Astrocyte (in vitro differentiated cells and primary cell): ENCODE results near the gene CDH18. TPM values are rescaled to one million over a fixed set of nuclear protein-coding genes. Genes with fewer than 3 reads are reported as not detected.
A peak's percentile ranks its signal among the peaks of the same experiment; 100 is the strongest.

Source experiments
- DNase-seq: peaks from one replicate; pipeline ENCODE4 v3.0.0-alpha.2; 2010; ENCODE audit warnings: low read depth
- FAIRE-seq: peaks from 2 replicates; lab custom pipeline; 2011; peaks lifted over from hg19 to GRCh38; lab: Jason Lieb, UNC
- H2AFZ ChIP-seq: 2 replicates; pipeline ENCODE4 v1.6.0; 2012; ENCODE audit warnings: low read depth, low read length, inconsistent platforms
- H3K27ac ChIP-seq: 2 replicates; pipeline ENCODE4 v1.5.1; 2011; ENCODE audit warnings: low read depth, low read length, inconsistent platforms
- H3K27me3 ChIP-seq: 2 replicates; pipeline ENCODE4 v1.6.0; 2011; ENCODE audit warnings: low read length, inconsistent platforms; ENCODE audit not compliant: insufficient read depth
- H3K36me3 ChIP-seq: 2 replicates; pipeline ENCODE4 v1.5.1; 2011; ENCODE audit warnings: low read length, inconsistent platforms; ENCODE audit not compliant: insufficient read depth
- H3K4me1 ChIP-seq: 2 replicates; pipeline ENCODE4 v1.5.1; 2011; ENCODE audit warnings: low read length, inconsistent platforms; ENCODE audit not compliant: insufficient read depth
- H3K4me2 ChIP-seq: 2 replicates; pipeline ENCODE4 v1.6.0; 2012; ENCODE audit warnings: low read length, inconsistent platforms
- H3K4me3 ChIP-seq: 2 replicates; pipeline ENCODE4 v1.5.1; 2011; ENCODE audit warnings: low read depth, mild to moderate bottlenecking, low read length, inconsistent platforms; ENCODE audit not compliant: insufficient read depth
- H3K79me2 ChIP-seq: 2 replicates; pipeline ENCODE4 v1.6.0; 2012; ENCODE audit warnings: mild to moderate bottlenecking, low read length, inconsistent platforms; ENCODE audit not compliant: insufficient read depth
- H3K9ac ChIP-seq: 2 replicates; pipeline ENCODE4 v1.6.0; 2012; ENCODE audit warnings: mild to moderate bottlenecking, low read length, inconsistent platforms
- H3K9me3 ChIP-seq: 2 replicates; pipeline ENCODE4 v1.5.1; 2012; ENCODE audit warnings: low read depth, mild to moderate bottlenecking, low read length, inconsistent platforms; ENCODE audit not compliant: insufficient read depth
- H4K20me1 ChIP-seq: 2 replicates; pipeline ENCODE4 v1.6.0; 2012; ENCODE audit warnings: low read length, inconsistent platforms; ENCODE audit not compliant: insufficient read depth
- H3K27ac Mint-ChIP-seq: one replicate; pipeline ENCODE4 v1.8.0; 2021; ENCODE audit warnings: mild to moderate bottlenecking, mixed read lengths; ENCODE audit not compliant: unreplicated experiment
- H3K27me3 Mint-ChIP-seq: one replicate; pipeline ENCODE4 v1.8.0; 2021; ENCODE audit warnings: low read depth, mixed read lengths; ENCODE audit not compliant: unreplicated experiment
- H3K36me3 Mint-ChIP-seq: one replicate; pipeline ENCODE4 v1.8.0; 2021; ENCODE audit warnings: low read depth, mixed read lengths; ENCODE audit not compliant: unreplicated experiment
- H3K4me1 Mint-ChIP-seq: one replicate; pipeline ENCODE4 v1.8.0; 2021; ENCODE audit warnings: low read depth, mixed read lengths; ENCODE audit not compliant: unreplicated experiment
- H3K4me3 Mint-ChIP-seq: one replicate; pipeline ENCODE4 v1.8.0; 2021; ENCODE audit warnings: mild to moderate bottlenecking, moderate library complexity, mixed read lengths; ENCODE audit not compliant: unreplicated experiment
- H3K9me3 Mint-ChIP-seq: one replicate; pipeline ENCODE4 v1.8.0; 2021; ENCODE audit warnings: mild to moderate bottlenecking, mixed read lengths; ENCODE audit not compliant: unreplicated experiment
- EZH2 ChIP-seq: IDR thresholded peaks from 2 replicates; pipeline ENCODE4 v1.6.1; 2012; ENCODE audit warnings: mild to moderate bottlenecking, low read length, inconsistent platforms; ENCODE audit not compliant: insufficient read depth
- total RNA-seq: library from RNA; stranded (reverse); gene quantifications from 2 replicates; pipeline ENCODE4 v1.2.1, GENCODE V29; 2021
- TF ChIP-seq, protein P1 (sequence below): IDR thresholded peaks from 2 replicates; pipeline ENCODE4 v1.5.1; 2011; ENCODE audit warnings: low read depth, mild to moderate bottlenecking, inconsistent platforms, low read length, moderate library complexity; ENCODE audit not compliant: insufficient read depth

The CDH18 gene
- total RNA-seq, 1 donor from 2014 or later = not detected

GRCh38 chr5:19739671-19740070 lies 248.3 kb downstream of the CDH18 start:
- H3K4me2 ChIP-seq = no peak overlapping the region
- TF ChIP-seq, protein P1, sequence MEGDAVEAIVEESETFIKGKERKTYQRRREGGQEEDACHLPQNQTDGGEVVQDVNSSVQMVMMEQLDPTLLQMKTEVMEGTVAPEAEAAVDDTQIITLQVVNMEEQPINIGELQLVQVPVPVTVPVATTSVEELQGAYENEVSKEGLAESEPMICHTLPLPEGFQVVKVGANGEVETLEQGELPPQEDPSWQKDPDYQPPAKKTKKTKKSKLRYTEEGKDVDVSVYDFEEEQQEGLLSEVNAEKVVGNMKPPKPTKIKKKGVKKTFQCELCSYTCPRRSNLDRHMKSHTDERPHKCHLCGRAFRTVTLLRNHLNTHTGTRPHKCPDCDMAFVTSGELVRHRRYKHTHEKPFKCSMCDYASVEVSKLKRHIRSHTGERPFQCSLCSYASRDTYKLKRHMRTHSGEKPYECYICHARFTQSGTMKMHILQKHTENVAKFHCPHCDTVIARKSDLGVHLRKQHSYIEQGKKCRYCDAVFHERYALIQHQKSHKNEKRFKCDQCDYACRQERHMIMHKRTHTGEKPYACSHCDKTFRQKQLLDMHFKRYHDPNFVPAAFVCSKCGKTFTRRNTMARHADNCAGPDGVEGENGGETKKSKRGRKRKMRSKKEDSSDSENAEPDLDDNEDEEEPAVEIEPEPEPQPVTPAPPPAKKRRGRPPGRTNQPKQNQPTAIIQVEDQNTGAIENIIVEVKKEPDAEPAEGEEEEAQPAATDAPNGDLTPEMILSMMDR = no peak
- no peak for TF ChIP-seq EZH2
- H3K9me3 ChIP-seq = no peaks in the 10 kb centered on the region
- no peak overlapping the region for H3K9ac ChIP-seq
- Mint-ChIP-seq H3K36me3 (no peaks in the 10 kb centered on the region), H3K27me3 (no peaks in the 10 kb centered on the region), H3K4me1 (no peaks in the 10 kb centered on the region), H3K27ac (no peak overlapping the region), H3K4me3 (no peak overlapping the region), H3K9me3 (no peaks in the 10 kb centered on the region)
- no peak overlapping the region for H3K27ac ChIP-seq
- H3K4me3 ChIP-seq = no peak overlapping the region
- H3K79me2 ChIP-seq = no peaks in the 10 kb centered on the region
- no peaks in the 10 kb centered on the region for H3K4me1 ChIP-seq
- DNase-seq (no peak), FAIRE-seq (no peak)
- H4K20me1 ChIP-seq = no peaks in the 10 kb centered on the region
- no peaks in the 10 kb centered on the region for H3K27me3 ChIP-seq
- no peak overlapping the region for H2AFZ ChIP-seq
- H3K36me3 ChIP-seq = no peaks in the 10 kb centered on the region

DNA sequence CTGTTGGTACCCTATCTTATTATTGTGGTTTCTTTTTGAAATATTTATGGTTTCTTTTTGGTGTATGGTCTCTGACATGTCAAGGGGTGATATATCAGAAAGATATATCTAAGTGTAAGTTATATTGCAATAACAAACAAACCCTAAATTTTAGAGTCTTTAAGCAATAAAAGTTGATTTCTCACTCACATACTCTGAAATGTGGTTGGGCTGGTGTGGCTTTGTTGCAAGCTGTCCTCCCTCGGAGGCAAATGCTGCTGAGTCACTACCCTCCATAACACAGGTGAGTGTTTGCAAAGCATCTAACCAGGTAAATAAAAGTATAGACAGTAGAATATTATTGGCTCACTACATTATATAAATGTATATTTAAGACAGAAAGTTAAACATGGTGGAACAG lies 253.2 kb downstream of the CDH18 start:
- no peaks in the 10 kb centered on the region for H3K27me3 ChIP-seq
- no peaks in the 10 kb centered on the region for H3K27me3 Mint-ChIP-seq
- H3K4me3 ChIP-seq = no peak overlapping the region
- no peak overlapping the region for H3K27ac Mint-ChIP-seq
- H3K4me3 Mint-ChIP-seq = no peak overlapping the region
- no peak for FAIRE-seq
- no peak overlapping the region for H3K9ac ChIP-seq
- no peaks in the 10 kb centered on the region for H3K4me1 Mint-ChIP-seq
- peak; percentile 6 for DNase-seq
- no peaks in the 10 kb centered on the region for H3K79me2 ChIP-seq
- no peaks in the 10 kb centered on the region for H4K20me1 ChIP-seq
- H3K36me3 Mint-ChIP-seq = no peaks in the 10 kb centered on the region
- H2AFZ ChIP-seq = no peak overlapping the region
- no peaks in the 10 kb centered on the region for H3K36me3 ChIP-seq
- H3K4me1 ChIP-seq = no peaks in the 10 kb centered on the region
- H3K9me3 Mint-ChIP-seq = no peaks in the 10 kb centered on the region
- H3K4me2 ChIP-seq = no peak overlapping the region
- H3K27ac ChIP-seq = no peak overlapping the region
- peaks cover 5% of the 10 kb centered on the region for H3K9me3 ChIP-seq
- TF ChIP-seq, protein P1 = no peak

DNA sequence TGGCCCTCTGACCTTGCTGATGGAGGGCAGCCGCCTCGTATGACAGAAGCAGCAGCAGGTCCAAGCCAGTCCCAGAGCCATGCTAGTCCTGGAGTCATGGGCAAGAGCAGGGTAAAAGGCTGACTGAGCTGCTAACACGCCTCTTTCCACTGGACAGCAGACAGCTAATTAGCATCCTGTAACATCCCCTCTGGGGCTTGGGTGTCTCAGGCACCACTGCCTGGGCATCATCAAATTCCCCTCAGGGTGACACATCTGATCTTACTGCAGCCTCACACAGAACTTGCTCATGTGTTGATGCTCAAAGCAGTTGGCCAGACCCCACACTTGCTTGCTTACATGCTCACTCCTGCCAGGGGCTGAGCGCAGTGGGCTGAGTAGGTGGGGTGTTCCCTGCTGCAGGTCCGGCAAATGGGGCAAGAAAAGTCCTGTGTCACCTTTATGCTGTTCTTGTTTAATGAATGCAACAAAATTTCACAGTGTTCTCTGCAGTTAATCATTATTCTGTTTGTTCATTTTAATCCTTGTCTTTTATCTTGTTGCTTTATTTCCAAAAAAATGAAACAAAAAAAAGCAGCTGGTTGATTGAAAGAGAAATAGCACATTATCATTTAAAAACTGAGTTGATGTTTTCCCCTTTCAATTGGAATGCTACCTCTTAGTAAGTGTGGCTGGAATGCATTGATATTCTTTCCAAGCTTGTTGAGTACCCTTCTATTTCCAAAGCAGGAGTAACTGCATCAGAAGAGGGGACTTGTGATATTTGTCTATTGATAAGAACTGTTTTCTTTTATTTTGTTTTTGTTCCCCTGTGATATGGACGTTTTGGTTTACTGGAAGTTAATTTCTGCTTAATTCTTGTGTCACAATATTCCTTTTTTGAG lies 254.1 kb downstream of the CDH18 start:
- DNase-seq = no peak
- Histone ChIP-seq H3K9ac (no peak overlapping the region), H3K4me2 (no peak overlapping the region), H3K36me3 (no peaks in the 10 kb centered on the region), H3K4me3 (no peak overlapping the region), H3K4me1 (no peaks in the 10 kb centered on the region), H4K20me1 (no peaks in the 10 kb centered on the region), H2AFZ (no peak overlapping the region), H3K9me3 (peaks cover 5% of the 10 kb centered on the region), H3K27me3 (no peaks in the 10 kb centered on the region), H3K27ac (no peak overlapping the region), H3K79me2 (no peaks in the 10 kb centered on the region)
- TF ChIP-seq EZH2 = no peak
- TF ChIP-seq, protein P1 = no peak
- no peaks in the 10 kb centered on the region for H3K9me3 Mint-ChIP-seq
- H3K4me3 Mint-ChIP-seq = no peak overlapping the region
- H3K27me3 Mint-ChIP-seq = no peaks in the 10 kb centered on the region
- no peak overlapping the region for H3K27ac Mint-ChIP-seq
- no peak for FAIRE-seq
- H3K4me1 Mint-ChIP-seq = no peaks in the 10 kb centered on the region
- no peaks in the 10 kb centered on the region for H3K36me3 Mint-ChIP-seq
